PC-3 (cell line): Measurements from ENCODE around the gene GUCA2B. TPM values are rescaled to one million over a fixed set of nuclear protein-coding genes. Genes with fewer than 3 reads are reported as not detected.

Experiments
- ATAC-seq: fragments of 200-7000 bp; cut with Tn5 transposase; 2 replicates; pipeline ENCODE4 v1.9.1; 2020; ENCODE audit warnings: mild to moderate bottlenecking, moderate library complexity
- BruUV-seq: library from RNA; stranded (reverse); fragments of 400-500 nt; replicated peaks from 2 replicates; lab custom pipeline; 2021; lab: Mats Ljungman, UMichigan
- CTCF ChIA-PET: fragments of 300-600 bp; sonication (Branson Sonifier 250); formaldehyde crosslinking; loops from one replicate; lab custom pipeline; 2022; ENCODE audit warnings: antibody characterized with exemption; lab: Charles Lee
- POLR2A ChIA-PET: fragments of 300-600 bp; sonication (Branson Sonifier 250); formaldehyde crosslinking; loops from one replicate; lab custom pipeline; 2022; ENCODE audit warnings: antibody characterized with exemption; ENCODE audit not compliant: unreplicated experiment; lab: Charles Lee
- DNase-seq: peaks from one replicate; pipeline ENCODE4 v3.0.0-alpha.2; 2015
- H2AFZ ChIP-seq: fragments of 300-600 bp; sonication (generic); 2 replicates; pipeline ENCODE4 v1.6.0; 2016; ENCODE audit warnings: antibody characterized with exemption, low read length
- H3F3A ChIP-seq: fragments of 300-600 bp; sonication (generic); one replicate; pipeline ENCODE4 v1.6.0; 2017; ENCODE audit warnings: antibody characterized with exemption, low read length, control low read depth, mild to moderate bottlenecking; ENCODE audit not compliant: unreplicated experiment
- H3K27ac ChIP-seq: fragments of 300-600 bp; sonication (generic); 2 replicates; pipeline ENCODE4 v1.5.1; 2016; ENCODE audit warnings: mild to moderate bottlenecking, low read length
- H3K27me3 ChIP-seq: fragments of 300-600 bp; sonication (generic); 2 replicates; pipeline ENCODE4 v1.6.1; 2016; ENCODE audit warnings: low read length, mixed read lengths
- H3K36me3 ChIP-seq: fragments of 300-600 bp; sonication (generic); 2 replicates; pipeline ENCODE4 v1.6.1; 2016; ENCODE audit warnings: low read depth, mixed run types, low read length, mixed read lengths
- H3K4me1 ChIP-seq: fragments of 300-600 bp; sonication (generic); 2 replicates; pipeline ENCODE4 v1.5.1; 2016; ENCODE audit warnings: low read length; ENCODE audit not compliant: insufficient read depth
- H3K4me2 ChIP-seq: fragments of 300-600 bp; sonication (generic); 2 replicates; pipeline ENCODE4 v1.6.0; 2016; ENCODE audit warnings: low read length
- H3K4me3 ChIP-seq: fragments of 300-600 bp; sonication (generic); 2 replicates; pipeline ENCODE4 v1.5.1; 2016; ENCODE audit warnings: mild to moderate bottlenecking, low read length, mixed read lengths
- H3K79me2 ChIP-seq: fragments of 300-600 bp; sonication (generic); 2 replicates; pipeline ENCODE4 v1.6.1; 2017; ENCODE audit warnings: low read length, mixed read lengths
- H3K9ac ChIP-seq: fragments of 300-600 bp; sonication (generic); 2 replicates; pipeline ENCODE4 v1.6.0; 2016; ENCODE audit warnings: mild to moderate bottlenecking, low read length
- H3K9me2 ChIP-seq: fragments of 300-600 bp; sonication (generic); replicated peaks from 2 replicates; pipeline ENCODE4 v1.6.1; 2016; ENCODE audit warnings: mixed run types, low read length, mixed read lengths
- H3K9me3 ChIP-seq: fragments of 300-600 bp; sonication (generic); 2 replicates; pipeline ENCODE4 v1.6.1; 2016; ENCODE audit warnings: low read length, mixed read lengths
- H4K20me1 ChIP-seq: fragments of 300-600 bp; sonication (generic); 2 replicates; pipeline ENCODE4 v1.6.1; 2016; ENCODE audit warnings: low read length, mixed read lengths
- EZH2 ChIP-seq: fragments of 300-600 bp; sonication (generic); IDR thresholded peaks from one replicate; pipeline ENCODE4 v1.6.1; 2017; ENCODE audit warnings: antibody characterized with exemption, mild to moderate bottlenecking, low read length; ENCODE audit not compliant: unreplicated experiment
- EZH2phosphoT487 ChIP-seq: fragments of 300-600 bp; sonication (generic); IDR thresholded peaks from 2 replicates; pipeline ENCODE4 v1.6.1; 2018; ENCODE audit warnings: mild to moderate bottlenecking, antibody characterized with exemption, low read length, borderline replicate concordance
- intact Hi-C: fragments of 100-400 bp; cut with micrococcal nuclease; formaldehyde crosslinking; loops from 2 replicates; pipeline ENCODE4 v1.9.0; 2023
- total RNA-seq: library from RNA; depleted of rRNA; stranded (reverse); fragments of >200 nt; gene quantifications from 2 replicates; pipeline ENCODE4 v1.2.3, GENCODE V29; 2014
- TF ChIP-seq, protein P1 (sequence below): fragments of 300-600 bp; sonication (generic); conservative IDR thresholded peaks from 2 replicates; pipeline ENCODE4 v1.5.1; 2017; ENCODE audit warnings: antibody characterized with exemption, low read depth, mild to moderate bottlenecking, low read length

Gene GUCA2B
- total RNA-seq, 1 experiment from 2014 or later, result not detected

DNA sequence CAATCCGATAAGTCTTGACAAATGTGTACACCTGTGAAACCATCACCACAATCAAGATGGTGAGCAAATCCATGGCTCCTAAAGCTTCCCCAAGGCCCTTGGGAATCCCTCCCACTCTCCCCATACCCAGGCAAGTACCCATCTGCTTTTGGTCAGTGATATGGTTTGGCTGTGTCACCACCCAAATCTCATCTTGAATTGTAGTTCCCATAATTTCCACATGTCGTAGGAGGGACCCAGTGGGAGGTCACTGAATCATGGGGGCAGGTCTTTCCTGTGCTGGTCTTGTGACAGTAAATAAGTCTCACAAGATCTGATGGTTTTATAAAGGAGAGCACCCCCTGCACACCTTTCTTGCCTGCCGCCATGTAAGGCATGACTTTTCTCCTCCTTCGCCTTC, 14.6 kb upstream of the GUCA2B start:
- H3K36me3 ChIP-seq, result no peaks in the 10 kb centered on the region
- no peak for DNase-seq
- H3K27ac ChIP-seq, result no peak overlapping the region
- intact Hi-C loops, result no loop called here
- POLR2A ChIA-PET, result no interaction called here
- no peaks in the 10 kb centered on the region for H3K27me3 ChIP-seq
- CTCF ChIA-PET, result no interaction called here
- ATAC-seq, result no peak
- H3K4me3 ChIP-seq, result no peak overlapping the region
- H4K20me1 ChIP-seq, result no peaks in the 10 kb centered on the region
- no peaks in the 10 kb centered on the region for H3K4me1 ChIP-seq
- no TSS peak for BruUV-seq
- H3F3A ChIP-seq, result no peaks in the 10 kb centered on the region
- no peaks in the 10 kb centered on the region for H3K9me2 ChIP-seq
- no peak overlapping the region for H2AFZ ChIP-seq
- no peaks in the 10 kb centered on the region for H3K9me3 ChIP-seq
- H3K9ac ChIP-seq, result no peak overlapping the region
- TF ChIP-seq, protein P1, sequence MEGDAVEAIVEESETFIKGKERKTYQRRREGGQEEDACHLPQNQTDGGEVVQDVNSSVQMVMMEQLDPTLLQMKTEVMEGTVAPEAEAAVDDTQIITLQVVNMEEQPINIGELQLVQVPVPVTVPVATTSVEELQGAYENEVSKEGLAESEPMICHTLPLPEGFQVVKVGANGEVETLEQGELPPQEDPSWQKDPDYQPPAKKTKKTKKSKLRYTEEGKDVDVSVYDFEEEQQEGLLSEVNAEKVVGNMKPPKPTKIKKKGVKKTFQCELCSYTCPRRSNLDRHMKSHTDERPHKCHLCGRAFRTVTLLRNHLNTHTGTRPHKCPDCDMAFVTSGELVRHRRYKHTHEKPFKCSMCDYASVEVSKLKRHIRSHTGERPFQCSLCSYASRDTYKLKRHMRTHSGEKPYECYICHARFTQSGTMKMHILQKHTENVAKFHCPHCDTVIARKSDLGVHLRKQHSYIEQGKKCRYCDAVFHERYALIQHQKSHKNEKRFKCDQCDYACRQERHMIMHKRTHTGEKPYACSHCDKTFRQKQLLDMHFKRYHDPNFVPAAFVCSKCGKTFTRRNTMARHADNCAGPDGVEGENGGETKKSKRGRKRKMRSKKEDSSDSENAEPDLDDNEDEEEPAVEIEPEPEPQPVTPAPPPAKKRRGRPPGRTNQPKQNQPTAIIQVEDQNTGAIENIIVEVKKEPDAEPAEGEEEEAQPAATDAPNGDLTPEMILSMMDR, result no peak
- no peak for TF ChIP-seq EZH2phosphoT487
- no peak for TF ChIP-seq EZH2
- no peak overlapping the region for H3K4me2 ChIP-seq
- H3K79me2 ChIP-seq, result no peaks in the 10 kb centered on the region

GRCh38 chr1:42139444-42139843, 13.8 kb upstream of the GUCA2B start:
- no peaks in the 10 kb centered on the region for H3K9me3 ChIP-seq
- no peak overlapping the region for H3K27ac ChIP-seq
- no peak overlapping the region for H3K9ac ChIP-seq
- H3K4me1 ChIP-seq, result no peaks in the 10 kb centered on the region
- H4K20me1 ChIP-seq, result no peaks in the 10 kb centered on the region
- no peaks in the 10 kb centered on the region for H3K36me3 ChIP-seq
- no peaks in the 10 kb centered on the region for H3F3A ChIP-seq
- no peaks in the 10 kb centered on the region for H3K9me2 ChIP-seq
- H3K4me2 ChIP-seq, result no peak overlapping the region
- ChIA-PET CTCF (no interaction called here), POLR2A (no interaction called here)
- DNase-seq (no peak), ATAC-seq (no peak)
- no peak overlapping the region for H2AFZ ChIP-seq
- BruUV-seq, result no TSS peak
- intact Hi-C loops, result no loop called here
- no peak overlapping the region for H3K4me3 ChIP-seq
- H3K27me3 ChIP-seq, result no peaks in the 10 kb centered on the region
- TF ChIP-seq EZH2, result no peak
- TF ChIP-seq EZH2phosphoT487, result no peak
- TF ChIP-seq, protein P1, result no peak
- H3K79me2 ChIP-seq, result no peaks in the 10 kb centered on the region

DNA sequence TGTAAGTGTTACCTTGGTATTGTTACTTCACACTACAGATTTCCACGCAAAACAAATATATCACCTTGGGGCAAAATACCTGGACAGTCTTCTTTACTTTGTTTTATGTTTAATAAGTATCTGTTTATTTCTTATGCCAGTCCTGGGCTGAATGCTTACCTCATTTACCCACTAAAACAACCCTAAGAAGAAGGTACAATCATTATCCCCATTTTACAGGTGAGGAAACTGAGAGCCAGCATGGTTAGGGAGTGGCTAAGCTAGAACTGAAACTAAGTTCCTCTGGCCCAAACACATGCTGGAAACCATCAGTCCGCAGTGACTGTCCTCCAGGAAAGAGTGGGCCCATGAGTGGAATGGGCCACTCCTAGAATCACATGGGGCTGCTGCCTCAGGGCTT, 13.0 kb upstream of the GUCA2B start:
- H3K4me1 ChIP-seq, result no peaks in the 10 kb centered on the region
- CTCF ChIA-PET, result no interaction called here
- H3K27ac ChIP-seq, result no peak overlapping the region
- no peak for ATAC-seq
- BruUV-seq, result no TSS peak
- no peak for DNase-seq
- H3K9me2 ChIP-seq, result no peaks in the 10 kb centered on the region
- intact Hi-C loops, result no loop called here
- POLR2A ChIA-PET, result no interaction called here
- no peaks in the 10 kb centered on the region for H3K79me2 ChIP-seq
- no peak overlapping the region for H3K4me3 ChIP-seq
- no peaks in the 10 kb centered on the region for H3K9me3 ChIP-seq
- H3K36me3 ChIP-seq, result no peaks in the 10 kb centered on the region
- H3K4me2 ChIP-seq, result no peak overlapping the region
- H3K9ac ChIP-seq, result no peak overlapping the region
- no peaks in the 10 kb centered on the region for H3K27me3 ChIP-seq
- no peaks in the 10 kb centered on the region for H4K20me1 ChIP-seq
- TF ChIP-seq, protein P1, result no peak
- no peak for TF ChIP-seq EZH2
- TF ChIP-seq EZH2phosphoT487, result no peak
- H2AFZ ChIP-seq, result no peak overlapping the region
- no peaks in the 10 kb centered on the region for H3F3A ChIP-seq
